Omental fat pad (tissue), 4 donors: ENCODE results near the gene NKX1-1. TPM values are rescaled to one million over a fixed set of nuclear protein-coding genes. Genes with fewer than 3 reads are reported as not detected.
"Not testable (repeated sequence)": the region's sequence is repeated elsewhere in the genome, so short reads cannot be mapped to it uniquely, and the experiment has no call there.

Source experiments
- ATAC-seq: fragments of 150-250 bp; one replicate; pipeline ENCODE4 v1.9.1; 2016; ENCODE audit warnings: mild to moderate bottlenecking, moderate library complexity; ENCODE audit not compliant: low FRiP score
- DNase-seq: peaks from one replicate; pipeline ENCODE4 v3.0.0-alpha.2; 2019; ENCODE audit warnings: low spot score
- CTCF ChIP-seq, 3 donors: fragments of 450-650 bp; IDR thresholded peaks; one replicate each; pipeline ENCODE4 v1.5.1; 2016 to 2017; ENCODE audit warnings: antibody characterized with exemption in 3 of 3, mild to moderate bottlenecking in 3 of 3, moderate library complexity in 2 of 3
- total RNA-seq, 4 donors: library from RNA; depleted of rRNA; stranded (reverse); fragments of >200 nt; gene quantifications; one replicate each; pipeline ENCODE4 v1.1.0, GENCODE V29; 2016

NKX1-1 gene
- total RNA-seq, 4 donors from 2014 or later: not detected

- no peak for TF ChIP-seq CTCF (IDR thresholded peaks at IDR 0.05)
- ATAC-seq: no peak
- no peak for DNase-seq
Measured at GRCh38 chr4:1376841-1377605, 29.2 kb downstream of the NKX1-1 start.

GRCh38 chr4:1376391-1376840 lies 29.8 kb downstream of the NKX1-1 start:
- no peak for DNase-seq
- TF ChIP-seq CTCF (IDR thresholded peaks at IDR 0.05): no peak
- ATAC-seq: no peak

DNA sequence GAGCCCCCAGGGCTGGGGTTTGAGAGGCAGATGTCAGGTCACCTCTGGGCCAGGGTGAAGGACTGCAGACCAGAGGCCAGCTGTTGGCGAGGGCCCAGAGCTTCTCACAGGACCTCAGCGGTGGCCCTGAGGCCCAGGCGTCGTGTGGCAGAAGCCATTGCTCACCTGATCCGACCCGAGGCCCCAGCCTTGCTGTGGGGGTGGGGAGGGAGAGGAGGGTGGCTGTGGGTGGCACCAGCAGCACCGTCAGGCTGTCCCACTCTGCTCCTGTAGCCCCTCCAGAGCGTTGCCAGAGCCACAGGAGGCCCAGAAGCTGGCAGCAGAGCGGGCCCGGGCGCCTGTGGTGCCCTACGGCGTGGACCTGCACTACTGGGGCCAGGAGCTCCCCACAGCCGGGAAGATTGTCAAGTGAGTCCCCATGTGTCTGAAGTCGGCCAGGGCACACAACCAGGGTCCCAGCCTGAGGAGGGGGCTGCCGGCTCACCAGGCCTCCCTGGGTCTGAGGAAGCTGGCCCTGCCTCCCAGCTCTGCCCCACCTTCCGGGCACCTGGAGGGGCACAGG lies 30.4 kb downstream of the NKX1-1 start:
- TF ChIP-seq CTCF (IDR thresholded peaks at IDR 0.05): no peak
- no peak for DNase-seq
- ATAC-seq: no peak

- DNase-seq (no peak), ATAC-seq (no peak)
- TF ChIP-seq CTCF (IDR thresholded peaks at IDR 0.05): no peak
Measured at GRCh38 chr4:1375051-1375721, 31.1 kb downstream of the NKX1-1 start.

- ATAC-seq (no peak), DNase-seq (no peak)
- no peak for TF ChIP-seq CTCF (IDR thresholded peaks at IDR 0.05)
Measured at GRCh38 chr4:1374706-1375045, 31.6 kb downstream of the NKX1-1 start.

DNA sequence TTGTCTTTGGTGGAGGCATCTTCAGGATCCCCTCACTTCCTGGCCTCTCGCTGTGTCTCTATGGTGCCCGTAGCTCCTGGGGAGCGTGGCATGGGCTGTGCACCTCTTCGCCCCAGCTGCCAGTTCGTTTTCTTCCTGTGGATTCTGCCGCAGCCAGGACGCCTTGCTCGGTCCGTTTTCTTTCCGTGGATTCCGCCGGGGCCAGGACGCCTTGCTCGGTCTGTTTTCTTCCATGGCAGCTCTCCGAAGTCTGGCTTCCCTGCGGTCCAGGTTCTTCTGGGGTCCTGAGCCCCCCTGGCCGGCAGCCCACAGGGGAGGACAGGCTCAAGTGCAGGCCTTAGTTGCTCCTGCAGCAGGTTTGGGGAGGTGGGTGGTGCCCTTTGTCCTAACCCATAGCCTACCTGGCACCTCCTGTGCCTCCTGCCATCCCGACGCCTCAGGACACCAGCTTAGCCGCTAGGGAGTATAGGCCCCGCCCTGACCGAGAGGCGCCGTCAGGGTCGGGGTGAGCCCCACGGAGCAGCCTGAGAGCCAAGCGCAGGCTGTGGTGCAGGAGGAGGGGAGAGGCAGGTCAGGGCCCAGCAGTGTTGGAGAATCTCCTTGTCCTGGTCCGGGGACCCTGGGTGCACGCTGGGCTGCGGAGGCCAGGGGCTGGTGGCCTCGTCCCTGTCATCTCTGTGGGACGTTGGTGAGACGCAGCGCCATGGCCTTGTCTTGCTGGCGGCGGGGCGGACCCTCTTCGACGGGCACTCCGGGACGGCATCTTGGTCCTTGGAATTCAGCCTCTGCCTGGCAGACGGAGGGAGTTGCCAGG lies 32.1 kb downstream of the NKX1-1 start:
- DNase-seq: no peak
- TF ChIP-seq CTCF (IDR thresholded peaks at IDR 0.05): no peak
- no peak for ATAC-seq

DNA sequence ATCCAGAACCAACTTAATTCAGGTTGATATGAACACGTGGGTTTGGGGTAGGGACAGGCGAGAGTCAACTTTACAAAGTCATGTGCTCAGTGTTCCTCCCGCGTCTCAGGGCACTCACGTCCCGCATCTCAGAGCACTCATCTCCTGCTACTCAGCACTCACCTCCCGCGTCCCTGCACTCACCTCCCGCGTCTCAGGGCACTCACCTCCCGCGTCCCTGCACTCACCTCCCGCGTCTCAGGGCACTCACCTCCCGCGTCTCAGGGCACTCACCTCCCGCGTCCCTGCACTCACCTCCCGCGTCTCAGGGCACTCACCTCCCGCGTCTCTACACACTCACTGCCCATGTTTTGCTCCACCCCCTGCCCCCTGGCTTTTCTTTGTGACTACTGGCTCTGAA lies 33.7 kb downstream of the NKX1-1 start:
- ATAC-seq, DNase-seq: not testable (repeated sequence)
